ENCODE results near the gene SPHK2.
A peak's percentile ranks its signal among the peaks of the same experiment; 100 is the strongest.

Gene SPHK2

GRCh38 chr19:48636859-48637448 lies 17.6 kb downstream of the SPHK2 start, which contains the start of gene DBP (continued):
- TF ChIP-seq BCL11B (tag by site-specific recombination; IDR thresholded peaks at IDR 0.05; ENCODE audit: low read depth) (no peak), ZEB2 (tag by site-specific recombination; IDR thresholded peaks at IDR 0.05) (peak; percentile 59; the same call in 1 of the 2 replicates), KLF9 (tag by site-specific recombination; IDR thresholded peaks at IDR 0.05; ENCODE audit: low read depth) (peak; percentile 56; the same call in 1 of the 2 replicates), PRDM10 (tag by site-specific recombination; IDR thresholded peaks at IDR 0.05) (peak; percentile 30), ZNF341 (tag by site-specific recombination; IDR thresholded peaks at IDR 0.05; ENCODE audit: low read depth) (no peak), HOXD13 (CRISPR knock-in tag; IDR thresholded peaks at IDR 0.05; ENCODE audit: borderline replicate concordance) (no peak), YY2 (tag by site-specific recombination; IDR thresholded peaks at IDR 0.05) (no peak; the same call in 1 of the 2 replicates), ZNF391 (tag by site-specific recombination; IDR thresholded peaks at IDR 0.05; ENCODE audit: borderline replicate concordance, low read depth) (no peak), KLF1 (tag by site-specific recombination; IDR thresholded peaks at IDR 0.05) (peak; percentile 73), ZNF518A (tag by site-specific recombination; conservative IDR thresholded peaks at IDR 0.05; ENCODE audit: low read depth) (no peak), ZNF785 (tag by site-specific recombination; IDR thresholded peaks at IDR 0.05) (no peak), ZNF626 (tag by site-specific recombination; IDR thresholded peaks at IDR 0.05) (no peak), ZNF398 (tag by site-specific recombination; IDR thresholded peaks at IDR 0.05) (no peak), ZNF76 (tag by site-specific recombination; IDR thresholded peaks at IDR 0.05; ENCODE audit: borderline replicate concordance, low read depth) (no peak), PATZ1 (tag by site-specific recombination; IDR thresholded peaks at IDR 0.05) (no peak), KLF8 (tag by site-specific recombination; IDR thresholded peaks at IDR 0.05) (no peak; the same call in 1 of the 2 replicates), ZNF530 (tag by site-specific recombination; IDR thresholded peaks at IDR 0.05; ENCODE audit: low read depth) (no peak), ZNF24 (tag by site-specific recombination; IDR thresholded peaks at IDR 0.05) (no peak), ZNF335 (tag by site-specific recombination; conservative IDR thresholded peaks at IDR 0.05) (no peak), ZBTB17 (tag by site-specific recombination; IDR thresholded peaks at IDR 0.05) (no peak; the same call in 1 of the 2 replicates), ZNF184 (tag by site-specific recombination; IDR thresholded peaks at IDR 0.05) (no peak), ZXDB (tag by site-specific recombination; IDR thresholded peaks at IDR 0.05) (no peak), ZSCAN30 (tag by site-specific recombination; IDR thresholded peaks at IDR 0.05) (0 out of 2 replicates have a peak, but pooled peaks have one; percentile 7), ZNF623 (tag by site-specific recombination; IDR thresholded peaks at IDR 0.05) (no peak), ZNF558 (tag by site-specific recombination; IDR thresholded peaks at IDR 0.05) (no peak), ELK4 (IDR thresholded peaks at IDR 0.05; ENCODE audit: borderline replicate concordance, low read depth, low read length) (no peak), ZNF169 (tag by site-specific recombination; IDR thresholded peaks at IDR 0.05) (no peak)

Measured in HEK293 (cell line).